Measurements from ENCODE around the gene MMD2. TPM values are rescaled to one million over a fixed set of nuclear protein-coding genes. Genes with fewer than 3 reads are reported as not detected.

MMD2 gene
- total and polyA plus RNA-seq, 2 donors (not counting 1 experiment from before 2014, with no cell fraction given) = not detected

- CTCF ChIA-PET = no interaction called here
- Histone ChIP-seq H3K9me3 (ENCODE audit: control extremely low read depth in 1 of 3, control insufficient read depth in 2 of 3, insufficient read depth in 1 of 3, low read length in 2 of 3) (peaks cover 0 to 3% (median 1%) of the 10 kb centered on the region in 3 donors), H2AFZ (ENCODE audit: insufficient read depth, low read depth, low read length, poor library complexity, severe bottlenecking) (no peak overlapping the region), H3K9ac (ENCODE audit: low read length) (no peak overlapping the region), H3K36me3 (replicated peaks in 1 of 2; ENCODE audit: control extremely low read depth in 1 of 2, control insufficient read depth in 1 of 2, extremely low read depth in 1 of 2, insufficient read depth in 2 of 2, low read length in 1 of 2) (no peaks in the 10 kb centered on the region), H3K27me3 (replicated peaks in 1 of 4; ENCODE audit: control extremely low read depth in 1 of 4, control insufficient read depth in 3 of 4, insufficient read depth in 4 of 4, low read length in 3 of 4) (peaks cover 0 to 7% (median 2%) of the 10 kb centered on the region in 4 experiments), H4K20me1 (ENCODE audit: control insufficient read depth, insufficient read depth, low read length, poor library complexity, severe bottlenecking) (no peaks in the 10 kb centered on the region), H3K4me3 (ENCODE audit: control extremely low read depth in 1 of 5, extremely low read depth in 1 of 5, insufficient read depth in 1 of 5, low read depth in 2 of 5, low read length in 4 of 5) (no peak overlapping the region), H3K27ac (ENCODE audit: low read length in 2 of 2) (no peak overlapping the region), H3K79me2 (ENCODE audit: control insufficient read depth, insufficient read depth, low read length) (no peaks in the 10 kb centered on the region), H3K4me2 (replicated peaks; ENCODE audit: low read depth, low read length, poor library complexity, severe bottlenecking) (no peak overlapping the region), H3K4me1 (ENCODE audit: control insufficient read depth in 2 of 2, insufficient read depth in 2 of 2, low read length in 2 of 2) (peaks cover 4% of the 10 kb centered on the region in 2 donors)
- peaks cover 4% of the 10 kb centered on the region for H3K4me1 Mint-ChIP-seq
- H3K9me3 Mint-ChIP-seq (ENCODE audit: insufficient read depth) = no peaks in the 10 kb centered on the region
- no peak for DNase-seq
- H3K4me3 Mint-ChIP-seq = no peak overlapping the region
- no peak for ATAC-seq (ENCODE audit: low read depth)
- WGBS (ENCODE audit: insufficient coverage) = 100% methylated on average over 1 of the region's 10 CpGs
- POLR2A ChIA-PET = no interaction called here
- no peak for TF ChIP-seq EZH2 (IDR thresholded peaks at IDR 0.05; ENCODE audit: borderline replicate concordance, insufficient read depth, low read depth, low read length, poor library complexity, severe bottlenecking)
- no peak for TF ChIP-seq CTCF (IDR thresholded peaks at IDR 0.05)
- H3K27me3 Mint-ChIP-seq = peaks cover 21% of the 10 kb centered on the region
- H3K27ac Mint-ChIP-seq = no peak overlapping the region
- intact Hi-C loops (cut with micrococcal nuclease) = no loop called here
Observed at GRCh38 chr7:4856336-4857057, 102.5 kb downstream of the MMD2 start.

Small RNA genes lying within 50 kb of the gene (small RNA-seq; reads per million reads assigned to genes)
- gene AC092032.1 (ENCODE audit: insufficient read length, low read depth, low replicate concordance) = not detected

Other genes starting within 250 kb of the MMD2 start
- gene AP5Z1, start 183.6 kb downstream of the MMD2 start, total RNA-seq = 108 and 113 TPM in 2 replicates
- gene AP5Z1, start 183.6 kb downstream of the MMD2 start, polyA plus RNA-seq = 99.7 and 102 TPM in 2 replicates
- gene PAPOLB, start 97.2 kb downstream of the MMD2 start, total RNA-seq = 0.07 TPM in 1 of 2 replicates, not detected in the other
- not detected in 2 replicates for gene PAPOLB, start 97.2 kb downstream of the MMD2 start, polyA plus RNA-seq
- gene RADIL, start 75.5 kb downstream of the MMD2 start, total RNA-seq = not detected in 2 replicates
- not detected in 2 replicates for gene RADIL, start 75.5 kb downstream of the MMD2 start, polyA plus RNA-seq
- 18.2 and 20.3 TPM in 2 replicates for gene RBAK, start 86.7 kb upstream of the MMD2 start, total RNA-seq
- gene RBAK, start 86.7 kb upstream of the MMD2 start, polyA plus RNA-seq = 3.7 and 4.8 TPM in 2 replicates
- 102 and 105 TPM in 2 replicates for gene WIPI2, start 231.0 kb upstream of the MMD2 start, total RNA-seq
- 36.4 and 59.5 TPM in 2 replicates for gene WIPI2, start 231.0 kb upstream of the MMD2 start, polyA plus RNA-seq

Measured in B cell (primary cell).